ENCODE measurements around the gene RARG.

GRCh38 chr12:53232646-53233461, 845 bp upstream of the RARG start:
- no peak for TF ChIP-seq CTCF (IDR thresholded peaks at IDR 0.05)
- TF ChIP-seq, protein P1, sequence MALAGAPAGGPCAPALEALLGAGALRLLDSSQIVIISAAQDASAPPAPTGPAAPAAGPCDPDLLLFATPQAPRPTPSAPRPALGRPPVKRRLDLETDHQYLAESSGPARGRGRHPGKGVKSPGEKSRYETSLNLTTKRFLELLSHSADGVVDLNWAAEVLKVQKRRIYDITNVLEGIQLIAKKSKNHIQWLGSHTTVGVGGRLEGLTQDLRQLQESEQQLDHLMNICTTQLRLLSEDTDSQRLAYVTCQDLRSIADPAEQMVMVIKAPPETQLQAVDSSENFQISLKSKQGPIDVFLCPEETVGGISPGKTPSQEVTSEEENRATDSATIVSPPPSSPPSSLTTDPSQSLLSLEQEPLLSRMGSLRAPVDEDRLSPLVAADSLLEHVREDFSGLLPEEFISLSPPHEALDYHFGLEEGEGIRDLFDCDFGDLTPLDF (CRISPR knock-in tag; IDR thresholded peaks at IDR 0.05) = no peak
- TF ChIP-seq NFATC4 (CRISPR knock-in tag; IDR thresholded peaks at IDR 0.05) = no peak
- no peak for TF ChIP-seq NR3C1 (CRISPR knock-in tag; conservative IDR thresholded peaks at IDR 0.05; ENCODE audit: low read depth)
